IMR-90 (cell line): ENCODE data around the gene FARS2. TPM values are rescaled to one million over a fixed set of nuclear protein-coding genes. Genes with fewer than 3 reads are reported as not detected.

Experiments
- ATAC-seq: fragments of 200-7000 bp; cut with Tn5 transposase; 2 replicates; pipeline ENCODE4 v1.9.1; 2020; ENCODE audit warnings: low read depth, mild to moderate bottlenecking, moderate library complexity
- BruUV-seq: library from RNA; stranded (reverse); fragments of 400-500 nt; replicated peaks from 2 replicates; lab custom pipeline; 2021; lab: Mats Ljungman, UMichigan
- CTCF ChIA-PET: fragments of 300-600 bp; formaldehyde crosslinking; extraction: SDS; loops from one replicate; lab custom pipeline; 2021; ENCODE audit warnings: antibody characterized with exemption; lab: Yijun Ruan, JAX
- POLR2A ChIA-PET: fragments of 300-600 bp; sonication (Branson Sonifier 250); formaldehyde crosslinking; loops from one replicate; lab custom pipeline; 2022; ENCODE audit warnings: antibody characterized with exemption; ENCODE audit not compliant: unreplicated experiment; lab: Charles Lee
- DNase-seq: peaks from one replicate; pipeline ENCODE4 v3.0.0; 2013
- H2AFZ ChIP-seq: replicated peaks from 2 replicates; pipeline ENCODE3; 2013; ENCODE audit warnings: low read length, mild to moderate bottlenecking; ENCODE audit not compliant: poor library complexity
- H2AK5ac ChIP-seq: 2 replicates; pipeline ENCODE4 v1.6.1; 2013; ENCODE audit warnings: low read depth, low read length, inconsistent platforms
- H2AK9ac ChIP-seq: replicated peaks from 2 replicates; pipeline ENCODE3; 2013; ENCODE audit warnings: mild to moderate bottlenecking, low read depth, low read length, moderate library complexity; ENCODE audit not compliant: poor library complexity
- H2BK120ac ChIP-seq: 2 replicates; pipeline ENCODE4 v1.6.1; 2013; ENCODE audit warnings: low read depth, low read length, inconsistent platforms
- H2BK15ac ChIP-seq: 3 replicates; pipeline ENCODE4 v1.6.1; 2013; ENCODE audit warnings: low read depth, low read length, inconsistent platforms
- H2BK20ac ChIP-seq: 2 replicates; pipeline ENCODE4 v1.6.1; 2013; ENCODE audit warnings: low read depth, mild to moderate bottlenecking, inconsistent platforms, low read length, moderate library complexity
- H2BK5ac ChIP-seq: 2 replicates; pipeline ENCODE4 v1.6.1; 2013; ENCODE audit warnings: mild to moderate bottlenecking, low read depth, low read length, inconsistent platforms; ENCODE audit not compliant: poor library complexity, severe bottlenecking
- H3K14ac ChIP-seq: replicated peaks from 2 replicates; pipeline ENCODE4 v1.6.1; 2013; ENCODE audit warnings: low read depth, low read length, inconsistent platforms
- H3K18ac ChIP-seq: 2 replicates; pipeline ENCODE4 v1.6.1; 2013; ENCODE audit warnings: low read depth, low read length, control low read depth
- H3K23ac ChIP-seq: 2 replicates; pipeline ENCODE4 v1.6.1; 2013; ENCODE audit warnings: low read depth, low read length, inconsistent platforms
- H3K27ac ChIP-seq: 2 replicates; pipeline ENCODE4 v1.5.1; 2013; ENCODE audit warnings: mild to moderate bottlenecking, control low read depth, low read length; ENCODE audit not compliant: insufficient read depth
- H3K27me3 ChIP-seq: 2 replicates; pipeline ENCODE4 v1.6.1; 2013; ENCODE audit warnings: low read length; ENCODE audit not compliant: control insufficient read depth, insufficient read depth
- H3K36me3 ChIP-seq: 2 replicates; pipeline ENCODE4 v1.6.1; 2013; ENCODE audit warnings: low read length, mixed read lengths; ENCODE audit not compliant: control insufficient read depth, insufficient read depth
- H3K4ac ChIP-seq: 2 replicates; pipeline ENCODE4 v1.6.1; 2013; ENCODE audit warnings: low read depth, low read length, inconsistent platforms
- H3K4me1 ChIP-seq: 2 replicates; pipeline ENCODE4 v1.6.1; 2013; ENCODE audit warnings: low read length, mixed read lengths; ENCODE audit not compliant: control insufficient read depth, insufficient read depth
- H3K4me2 ChIP-seq: 2 replicates; pipeline ENCODE4 v1.6.1; 2013; ENCODE audit warnings: low read depth, mild to moderate bottlenecking, control low read depth, low read length, moderate library complexity
- H3K4me3 ChIP-seq: 2 replicates; pipeline ENCODE4 v1.5.1; 2013; ENCODE audit warnings: low read depth, mild to moderate bottlenecking, control low read depth, low read length, moderate library complexity; ENCODE audit not compliant: insufficient read depth
- H3K56ac ChIP-seq: 2 replicates; pipeline ENCODE4 v1.6.1; 2013; ENCODE audit warnings: low read length, inconsistent platforms; ENCODE audit not compliant: insufficient read depth; ENCODE audit errors: extremely low read depth
- H3K79me1 ChIP-seq, 2 experiments: 2 replicates each; pipeline ENCODE4 v1.6.1; 2013; ENCODE audit warnings: low read length in 2 of 2, inconsistent platforms in 1 of 2, low read depth in 1 of 2
- H3K9ac ChIP-seq: 2 replicates; pipeline ENCODE4 v1.6.1; 2013; ENCODE audit warnings: low read depth, low read length, control low read depth
- H3K9me1 ChIP-seq: 2 replicates; pipeline ENCODE4 v1.6.1; 2013; ENCODE audit warnings: low read length, inconsistent platforms; ENCODE audit not compliant: insufficient read depth
- H3K9me3 ChIP-seq: 2 replicates; pipeline ENCODE4 v1.6.1; 2013; ENCODE audit warnings: low read length; ENCODE audit not compliant: control insufficient read depth, insufficient read depth
- H4K20me1 ChIP-seq: 2 replicates; pipeline ENCODE4 v1.6.1; 2013; ENCODE audit warnings: low read length, inconsistent platforms; ENCODE audit not compliant: insufficient read depth
- H4K5ac ChIP-seq: 2 replicates; pipeline ENCODE4 v1.6.1; 2013; ENCODE audit warnings: mild to moderate bottlenecking, low read depth, low read length, control low read depth
- H4K8ac ChIP-seq, 2 experiments: 2 replicates each; pipeline ENCODE4 v1.6.1; 2013; ENCODE audit warnings: low read depth in 2 of 2, low read length in 2 of 2, control low read depth in 1 of 2, inconsistent platforms in 1 of 2
- H4K91ac ChIP-seq: 2 replicates; pipeline ENCODE4 v1.6.1; 2013; ENCODE audit warnings: low read depth, low read length, inconsistent platforms; ENCODE audit not compliant: insufficient read depth
- BHLHE40 ChIP-seq: fragments of 150-350 bp; IDR thresholded peaks from 2 replicates; pipeline ENCODE4 v1.6.1; 2016; ENCODE audit warnings: mild to moderate bottlenecking, low read depth, low read length
- CEBPB ChIP-seq: IDR thresholded peaks from 2 replicates; pipeline ENCODE4 v1.6.1; 2012; ENCODE audit warnings: low read depth, low read length, improper control_type of control experiment
- CHD1 ChIP-seq: IDR thresholded peaks from 2 replicates; pipeline ENCODE4 v1.6.1; 2012; ENCODE audit warnings: low read depth, low read length, improper control_type of control experiment
- FOS ChIP-seq: fragments of 150-350 bp; IDR thresholded peaks from 2 replicates; pipeline ENCODE4 v1.6.1; 2016; ENCODE audit warnings: low read depth, low read length
- MAFK ChIP-seq: IDR thresholded peaks from 2 replicates; pipeline ENCODE4 v1.6.1; 2012; ENCODE audit warnings: low read depth, low read length, improper control_type of control experiment
- MAZ ChIP-seq: IDR thresholded peaks from 2 replicates; pipeline ENCODE4 v1.6.1; 2012; ENCODE audit warnings: low read depth, mild to moderate bottlenecking, low read length, improper control_type of control experiment, moderate library complexity, borderline replicate concordance
- MXI1 ChIP-seq: IDR thresholded peaks from 2 replicates; pipeline ENCODE4 v1.6.1; 2012; ENCODE audit warnings: low read depth, mild to moderate bottlenecking, low read length, moderate library complexity, borderline replicate concordance
- NFE2L2 ChIP-seq: fragments of 150-350 bp; IDR thresholded peaks from 2 replicates; pipeline ENCODE4 v1.6.1; 2016; ENCODE audit warnings: low read depth, mild to moderate bottlenecking, low read length
- POLR2A ChIP-seq: IDR thresholded peaks from 2 replicates; pipeline ENCODE4 v1.6.1; 2012; ENCODE audit warnings: mild to moderate bottlenecking, low read depth, low read length
- RAD21 ChIP-seq: IDR thresholded peaks from 2 replicates; pipeline ENCODE4 v1.6.1; 2012; ENCODE audit warnings: low read length, improper control_type of control experiment
- RCOR1 ChIP-seq: IDR thresholded peaks from 2 replicates; pipeline ENCODE4 v1.6.1; 2012; ENCODE audit warnings: mild to moderate bottlenecking, low read length, improper control_type of control experiment; ENCODE audit not compliant: insufficient replicate concordance
- RFX5 ChIP-seq: IDR thresholded peaks from 2 replicates; pipeline ENCODE4 v1.8.0; 2012; ENCODE audit warnings: low read depth, mild to moderate bottlenecking, low read length, moderate library complexity
- SMC3 ChIP-seq: fragments of 150-350 bp; IDR thresholded peaks from 2 replicates; pipeline ENCODE4 v1.6.1; 2016; ENCODE audit warnings: low read depth, mild to moderate bottlenecking, antibody characterized with exemption, low read length, moderate library complexity
- WGBS, 2 experiments: methylation state at CpG; one replicate each; pipeline versions ENCODE4 v1.1.5 to v1.1.7; 2013; ENCODE audit warnings: missing lambda C conversion rate in 2 of 2; ENCODE audit not compliant: insufficient read length in 1 of 2; ENCODE audit errors: extremely low coverage in 2 of 2; 5-methylcytosine and 5-hydroxymethylcytosine counted together
- dilution Hi-C: fragments of 300-500 bp; cut with HindIII; formaldehyde crosslinking; loops from one replicate; pipeline ENCODE4 v1.14.3; 2018; ENCODE audit warnings: low sequenced_read_pairs; ENCODE audit not compliant: unreplicated experiment
- in situ Hi-C: fragments of 300-500 bp; cut with MboI; formaldehyde crosslinking; loops from 3 replicates; pipeline ENCODE4 v1.14.3; 2019; ENCODE audit warnings: low sequenced_read_pairs, inconsistent platforms, mixed read lengths
- intact Hi-C: fragments of 100-400 bp; cut with micrococcal nuclease; formaldehyde crosslinking; loops from 2 replicates; pipeline ENCODE4 v1.10.0; 2022
- polyA plus RNA-seq, 3 experiments: library from polyadenylated mRNA; depleted of rRNA; stranded (reverse); fragments of >200 nt; gene quantifications; 2 replicates each; pipeline ENCODE4 v1.2.3, GENCODE V29; 2012; ENCODE audit warnings: low replicate concordance in 1 of 3
- total RNA-seq: library from RNA; depleted of rRNA; stranded (reverse); fragments of >200 nt; gene quantifications from 2 replicates; pipeline ENCODE4 v1.2.3, GENCODE V29; 2012
- TF ChIP-seq, protein P1 (sequence below): conservative IDR thresholded peaks from 2 replicates; pipeline ENCODE4 v1.5.1; 2012; ENCODE audit warnings: mild to moderate bottlenecking, low read depth, low read length, improper control_type of control experiment
- TF ChIP-seq, protein P2 (sequence below): fragments of 150-350 bp; IDR thresholded peaks from 2 replicates; pipeline ENCODE4 v1.6.1; 2017; ENCODE audit warnings: mild to moderate bottlenecking, antibody characterized with exemption, low read length, low read depth
- TF ChIP-seq, protein P3 (sequence below): fragments of 150-350 bp; IDR thresholded peaks from 2 replicates; pipeline ENCODE4 v1.6.1; 2016; ENCODE audit warnings: low read depth, mild to moderate bottlenecking, low read length, moderate library complexity, borderline replicate concordance

The FARS2 gene
- total and polyA plus RNA-seq, 2 of the 4 experiments (the other 2 are of a cell fraction): 12.1 to 28.9 TPM

DNA sequence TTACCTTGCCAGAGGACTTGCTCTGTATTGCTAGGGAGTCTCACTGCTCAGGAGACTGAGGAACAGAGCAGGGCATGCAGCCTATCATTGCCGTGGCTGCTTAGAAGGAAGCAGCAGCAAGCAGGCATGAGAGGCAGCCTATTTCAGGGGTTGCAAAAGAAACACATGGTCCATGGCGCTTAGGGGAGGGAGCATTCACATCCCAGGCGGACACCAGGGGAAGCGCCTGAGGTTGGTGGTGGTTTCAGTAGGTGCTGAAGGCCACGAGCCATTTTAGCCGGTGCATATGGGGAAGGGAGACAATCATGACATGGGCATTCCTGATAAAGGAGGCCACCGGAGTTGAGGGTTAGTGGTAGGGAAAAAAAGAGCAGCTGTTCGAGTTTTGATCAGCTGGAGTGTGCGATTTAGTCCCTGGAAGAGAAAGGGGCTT is 20.9 kb downstream of the FARS2 start:
- in situ Hi-C loops: no loop called here
- Histone ChIP-seq H3K36me3 (no peaks in the 10 kb centered on the region), H3K4me3 (no peak overlapping the region), H3K9me1 (peaks cover 7% of the 10 kb centered on the region), H3K14ac (no peak overlapping the region), H4K20me1 (peaks cover 10% of the 10 kb centered on the region; the same call in 1 of the 2 replicates), H3K27ac (no peak overlapping the region), H3K18ac (no peak overlapping the region), H3K79me1 (peaks cover 19 to 37% of the 10 kb centered on the region in 2 experiments), H2AK9ac (no peak overlapping the region), H2AFZ (no peak overlapping the region), H3K56ac (no peak overlapping the region), H4K91ac (no peak overlapping the region), H3K23ac (no peak overlapping the region), H3K4me2 (no peak overlapping the region), H3K27me3 (no peaks in the 10 kb centered on the region), H2BK15ac (no peak overlapping the region), H3K4me1 (peaks cover 6% of the 10 kb centered on the region), H4K5ac (no peak overlapping the region), H3K9ac (no peak overlapping the region), H3K9me3 (no peaks in the 10 kb centered on the region), H3K4ac (no peak overlapping the region), H4K8ac (no peak overlapping the region), H2AK5ac (no peak overlapping the region), H2BK20ac (no peak overlapping the region), H2BK5ac (no peak overlapping the region), H2BK120ac (no peak overlapping the region)
- dilution Hi-C loops: no loop called here
- no TSS peak for BruUV-seq
- TF ChIP-seq MAZ (no peak), SMC3 (no peak), CHD1 (no peak), CEBPB (no peak), NFE2L2 (no peak), BHLHE40 (no peak), RFX5 (no peak), MAFK (no peak), RAD21 (no peak), POLR2A (no peak), MXI1 (no peak), FOS (no peak), RCOR1 (no peak)
- TF ChIP-seq, protein P1, sequence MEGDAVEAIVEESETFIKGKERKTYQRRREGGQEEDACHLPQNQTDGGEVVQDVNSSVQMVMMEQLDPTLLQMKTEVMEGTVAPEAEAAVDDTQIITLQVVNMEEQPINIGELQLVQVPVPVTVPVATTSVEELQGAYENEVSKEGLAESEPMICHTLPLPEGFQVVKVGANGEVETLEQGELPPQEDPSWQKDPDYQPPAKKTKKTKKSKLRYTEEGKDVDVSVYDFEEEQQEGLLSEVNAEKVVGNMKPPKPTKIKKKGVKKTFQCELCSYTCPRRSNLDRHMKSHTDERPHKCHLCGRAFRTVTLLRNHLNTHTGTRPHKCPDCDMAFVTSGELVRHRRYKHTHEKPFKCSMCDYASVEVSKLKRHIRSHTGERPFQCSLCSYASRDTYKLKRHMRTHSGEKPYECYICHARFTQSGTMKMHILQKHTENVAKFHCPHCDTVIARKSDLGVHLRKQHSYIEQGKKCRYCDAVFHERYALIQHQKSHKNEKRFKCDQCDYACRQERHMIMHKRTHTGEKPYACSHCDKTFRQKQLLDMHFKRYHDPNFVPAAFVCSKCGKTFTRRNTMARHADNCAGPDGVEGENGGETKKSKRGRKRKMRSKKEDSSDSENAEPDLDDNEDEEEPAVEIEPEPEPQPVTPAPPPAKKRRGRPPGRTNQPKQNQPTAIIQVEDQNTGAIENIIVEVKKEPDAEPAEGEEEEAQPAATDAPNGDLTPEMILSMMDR: no peak
- TF ChIP-seq, protein P2, sequence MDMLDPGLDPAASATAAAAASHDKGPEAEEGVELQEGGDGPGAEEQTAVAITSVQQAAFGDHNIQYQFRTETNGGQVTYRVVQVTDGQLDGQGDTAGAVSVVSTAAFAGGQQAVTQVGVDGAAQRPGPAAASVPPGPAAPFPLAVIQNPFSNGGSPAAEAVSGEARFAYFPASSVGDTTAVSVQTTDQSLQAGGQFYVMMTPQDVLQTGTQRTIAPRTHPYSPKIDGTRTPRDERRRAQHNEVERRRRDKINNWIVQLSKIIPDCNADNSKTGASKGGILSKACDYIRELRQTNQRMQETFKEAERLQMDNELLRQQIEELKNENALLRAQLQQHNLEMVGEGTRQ: no peak
- TF ChIP-seq, protein P3, sequence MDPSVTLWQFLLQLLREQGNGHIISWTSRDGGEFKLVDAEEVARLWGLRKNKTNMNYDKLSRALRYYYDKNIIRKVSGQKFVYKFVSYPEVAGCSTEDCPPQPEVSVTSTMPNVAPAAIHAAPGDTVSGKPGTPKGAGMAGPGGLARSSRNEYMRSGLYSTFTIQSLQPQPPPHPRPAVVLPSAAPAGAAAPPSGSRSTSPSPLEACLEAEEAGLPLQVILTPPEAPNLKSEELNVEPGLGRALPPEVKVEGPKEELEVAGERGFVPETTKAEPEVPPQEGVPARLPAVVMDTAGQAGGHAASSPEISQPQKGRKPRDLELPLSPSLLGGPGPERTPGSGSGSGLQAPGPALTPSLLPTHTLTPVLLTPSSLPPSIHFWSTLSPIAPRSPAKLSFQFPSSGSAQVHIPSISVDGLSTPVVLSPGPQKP: no peak
- DNase-seq: no peak
- intact Hi-C loops: no loop called here
- ChIA-PET CTCF (no interaction called here), POLR2A (no interaction called here)
- 70% methylated on average over 6 of the region's 9 CpGs; no CpG with 5 or more reads in 1 of the 2 experiments for WGBS, 2 experiments
- no peak for ATAC-seq
